Gastrocnemius medialis (tissue), 4 donors: ENCODE data around the gene GNB1. TPM values are rescaled to one million over a fixed set of nuclear protein-coding genes. Genes with fewer than 3 reads are reported as not detected.

Experiments used
- ATAC-seq, 2 donors: fragments of 150-250 bp; one replicate each; pipeline ENCODE4 v1.9.1; 2016
- DNase-seq, 2 donors: peaks; one replicate each; pipeline ENCODE4 v3.0.0-alpha.2; 2019
- H3K27ac ChIP-seq, 4 donors: fragments of 200-600 bp; sonication (generic); 1 replicate in 1 of 4; 2 replicates in 3 of 4; pipeline ENCODE4 v1.5.1; 2016 to 2018; ENCODE audit warnings: mild to moderate bottlenecking in 2 of 4, moderate library complexity in 1 of 4
- H3K27me3 ChIP-seq, 3 donors: fragments of 200-600 bp; sonication (generic) in 2 of 3; 1 replicate in 1 of 3; 2 replicates in 2 of 3; pipeline versions ENCODE4 v1.5.1 to v1.6.0; 2016 to 2019; ENCODE audit warnings: mild to moderate bottlenecking in 1 of 3, moderate library complexity in 1 of 3
- H3K36me3 ChIP-seq, 2 donors: fragments of 200-600 bp; sonication (generic) in 1 of 2; one replicate each; pipeline ENCODE4 v1.5.1; 2017 to 2018
- H3K4me1 ChIP-seq, 2 donors: fragments of 200-600 bp; sonication (generic) in 1 of 2; one replicate each; pipeline ENCODE4 v1.5.1; 2016 to 2017; ENCODE audit warnings: mild to moderate bottlenecking in 2 of 2
- H3K4me3 ChIP-seq, 4 donors: fragments of 200-600 bp; sonication (generic) in 3 of 4; 1 replicate in 1 of 4; 2 replicates in 3 of 4; pipeline ENCODE4 v1.5.1; 2016 to 2019; ENCODE audit warnings: mild to moderate bottlenecking in 2 of 4
- H3K9me3 ChIP-seq, 3 donors: fragments of 200-600 bp; sonication (generic) in 2 of 3; 1 replicate in 1 of 3; 2 replicates in 2 of 3; pipeline ENCODE4 v1.5.1; 2016 to 2019
- POLR2A ChIP-seq, 2 donors: fragments of 450-650 bp; IDR thresholded peaks; one replicate each; pipeline ENCODE4 v1.6.1; 2017; ENCODE audit warnings: antibody characterized with exemption in 2 of 2, mild to moderate bottlenecking in 2 of 2, moderate library complexity in 2 of 2
- in situ Hi-C, 4 donors: fragments of 200-750 bp; cut with MboI; loops; one replicate each; pipeline versions ENCODE4 v1.15.0 to v1.8.0; 2017; ENCODE audit warnings: low sequenced_read_pairs in 4 of 4
- intact Hi-C: fragments of 100-400 bp; cut with DNase I; formaldehyde crosslinking; loops from one replicate; pipeline ENCODE4 v1.15.1; 2023; ENCODE audit warnings: low total_unique reads
- total RNA-seq, 4 donors: library from RNA; depleted of rRNA; stranded (reverse); fragments of >200 nt; gene quantifications; one replicate each; pipeline versions ENCODE4 v1.1.0 to v1.2.3, GENCODE V29; 2016
- TF ChIP-seq, protein P1 (sequence below), 5 experiments: fragments of 450-650 bp in 3 of 5; fragments of 200-600 bp in 2 of 5; sonication (generic) in 2 of 5; IDR thresholded peaks in 4 of 5; conservative IDR thresholded peaks in 1 of 5; 1 replicate in 4 of 5; 2 replicates in 1 of 5; pipeline ENCODE4 v1.5.1; 2016 to 2019; ENCODE audit warnings: antibody characterized with exemption in 5 of 5, mild to moderate bottlenecking in 3 of 5, moderate library complexity in 3 of 5

The GNB1 gene
- total RNA-seq, 4 donors from 2014 or later, result 29.9 to 44.1 (median 37.2) TPM

DNA sequence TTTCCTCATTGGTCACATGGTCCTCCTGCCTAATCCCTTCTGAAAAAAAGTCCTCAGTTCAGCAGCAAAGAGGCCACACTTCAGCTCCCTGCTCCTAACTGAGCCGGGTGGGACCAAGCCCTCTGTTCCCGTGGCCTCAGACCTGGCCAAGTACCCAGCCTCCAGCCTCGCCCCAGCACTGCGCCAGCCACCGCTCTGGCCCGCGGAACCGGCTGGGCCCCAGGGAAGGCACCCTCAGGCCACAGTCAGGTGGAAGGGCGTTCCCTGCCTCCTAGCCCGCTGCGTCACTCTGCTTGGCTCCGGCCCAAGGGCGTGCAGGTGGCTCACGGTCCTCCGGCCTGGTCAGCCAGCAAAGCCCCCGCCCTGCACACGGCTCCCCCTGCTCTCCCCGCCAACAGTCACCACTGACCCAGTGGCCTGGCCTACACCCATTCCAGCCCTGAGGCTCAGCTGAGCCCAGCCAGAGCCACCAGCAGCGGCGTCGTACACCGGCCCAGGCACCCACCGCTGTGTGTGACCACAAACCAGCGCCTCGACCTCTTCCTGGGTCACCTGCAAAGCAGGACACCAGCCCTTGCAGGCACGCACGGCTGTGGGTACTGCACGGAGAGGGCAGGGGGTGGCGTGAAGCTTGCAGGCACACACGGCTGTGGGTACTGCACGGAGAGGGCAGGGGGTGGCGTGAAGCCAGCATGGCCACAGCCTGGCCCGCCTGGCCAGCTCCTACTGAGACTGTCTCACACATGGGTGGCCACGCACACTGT, 132.0 kb downstream of the GNB1 start:
- H3K36me3 ChIP-seq, result peaks cover 0 to 74% of the 10 kb centered on the region in 2 donors
- no peaks in the 10 kb centered on the region for H3K27me3 ChIP-seq
- H3K4me3 ChIP-seq, result peak overlapping the region in 1 of 4 donors; percentile 4
- TF ChIP-seq POLR2A (IDR thresholded peaks at IDR 0.05), result no peak
- TF ChIP-seq, protein P1, sequence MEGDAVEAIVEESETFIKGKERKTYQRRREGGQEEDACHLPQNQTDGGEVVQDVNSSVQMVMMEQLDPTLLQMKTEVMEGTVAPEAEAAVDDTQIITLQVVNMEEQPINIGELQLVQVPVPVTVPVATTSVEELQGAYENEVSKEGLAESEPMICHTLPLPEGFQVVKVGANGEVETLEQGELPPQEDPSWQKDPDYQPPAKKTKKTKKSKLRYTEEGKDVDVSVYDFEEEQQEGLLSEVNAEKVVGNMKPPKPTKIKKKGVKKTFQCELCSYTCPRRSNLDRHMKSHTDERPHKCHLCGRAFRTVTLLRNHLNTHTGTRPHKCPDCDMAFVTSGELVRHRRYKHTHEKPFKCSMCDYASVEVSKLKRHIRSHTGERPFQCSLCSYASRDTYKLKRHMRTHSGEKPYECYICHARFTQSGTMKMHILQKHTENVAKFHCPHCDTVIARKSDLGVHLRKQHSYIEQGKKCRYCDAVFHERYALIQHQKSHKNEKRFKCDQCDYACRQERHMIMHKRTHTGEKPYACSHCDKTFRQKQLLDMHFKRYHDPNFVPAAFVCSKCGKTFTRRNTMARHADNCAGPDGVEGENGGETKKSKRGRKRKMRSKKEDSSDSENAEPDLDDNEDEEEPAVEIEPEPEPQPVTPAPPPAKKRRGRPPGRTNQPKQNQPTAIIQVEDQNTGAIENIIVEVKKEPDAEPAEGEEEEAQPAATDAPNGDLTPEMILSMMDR (IDR thresholded peaks at IDR 0.05 in 4 of 5, conservative IDR thresholded peaks at IDR 0.05 in 1 of 5), result no peak
- no peaks in the 10 kb centered on the region for H3K9me3 ChIP-seq
- peaks cover 10% of the 10 kb centered on the region in 2 donors for H3K4me1 ChIP-seq
- intact Hi-C loops (no loop called here), in situ Hi-C loops (loop anchor here in 1 of 4 donors (25.0 kb wide), 1 partner anchor 128 kb away; the partner anchor contains the start of gene GNB1)
- peak overlapping the region; percentile 48 to 71 (median 70) for H3K27ac ChIP-seq
- ATAC-seq (peak; percentile 48 to 61), DNase-seq (peak in 1 of 2 donors; percentile 73)

DNA sequence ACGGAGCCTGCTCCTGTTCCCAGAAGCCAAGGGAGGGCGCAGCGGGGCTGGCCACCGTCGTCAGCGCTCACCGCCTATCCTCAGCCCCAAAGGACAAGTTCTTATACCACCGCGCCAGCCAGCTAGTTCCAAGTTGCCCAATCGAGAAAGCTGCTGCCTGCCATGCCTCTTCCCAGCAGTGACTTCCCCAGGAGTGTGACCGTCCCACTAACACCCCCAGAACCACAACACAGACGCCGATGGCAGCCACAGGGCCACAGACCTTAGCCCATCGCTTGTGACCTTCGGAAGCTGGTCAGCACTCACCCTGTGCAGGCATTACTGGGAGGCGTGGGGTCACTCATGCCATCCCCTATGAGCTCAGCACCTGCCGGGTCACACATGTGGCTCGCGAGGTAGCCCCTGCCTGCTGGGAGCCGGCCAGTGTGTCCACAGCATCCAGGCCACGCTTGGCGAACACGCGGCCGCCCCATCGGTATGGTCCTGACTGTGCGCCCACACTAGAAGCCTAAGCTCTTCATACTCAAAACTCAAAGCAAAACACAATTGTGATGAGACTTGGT, 132.7 kb downstream of the GNB1 start:
- peak in 1 of 2 donors; percentile 59 for DNase-seq
- in situ Hi-C loops, result loop anchor here in 1 of 4 donors (25.0 kb wide), 1 partner anchor 129 kb away; the partner anchor contains the start of gene GNB1

DNA sequence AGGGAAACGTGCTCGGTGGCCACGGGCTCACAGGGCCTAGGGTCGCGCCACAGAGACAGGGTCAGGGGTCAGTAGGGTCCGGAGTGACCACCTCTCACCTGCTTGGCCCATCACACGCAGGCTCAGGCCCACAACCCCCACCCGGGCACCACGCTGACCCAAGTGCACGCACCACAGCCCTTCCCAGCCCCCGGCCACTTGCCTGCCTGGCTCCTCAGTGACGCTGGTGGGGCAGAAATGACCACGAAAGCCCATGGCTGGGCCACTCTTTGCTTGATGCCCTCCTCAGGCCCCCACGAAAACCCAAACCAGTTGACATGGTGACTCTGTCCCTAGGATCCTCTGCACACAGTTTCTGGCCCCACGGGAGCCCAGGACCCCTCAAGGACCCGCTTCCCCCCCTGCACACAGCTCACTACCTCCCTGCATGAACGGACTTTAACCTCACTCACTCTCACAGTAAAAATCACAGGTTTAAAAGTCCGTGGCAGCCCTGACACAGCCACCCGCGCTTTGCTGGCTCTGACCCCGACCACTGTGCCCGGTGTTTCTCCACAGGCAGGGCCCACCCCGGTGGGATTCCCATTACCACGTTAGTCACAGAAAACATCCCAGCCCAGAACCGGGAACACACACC, 133.3 kb downstream of the GNB1 start:
- in situ Hi-C loops, result loop anchor here in 1 of 4 donors (25.0 kb wide), 1 partner anchor 130 kb away; the partner anchor contains the start of gene GNB1
- no peaks in the 10 kb centered on the region for H3K27me3 ChIP-seq
- peak overlapping the region; percentile 48 to 71 (median 70) for H3K27ac ChIP-seq
- DNase-seq (no peak), ATAC-seq (no peak)
- H3K9me3 ChIP-seq, result no peaks in the 10 kb centered on the region
- intact Hi-C loops, result no loop called here
- no peak overlapping the region for H3K4me3 ChIP-seq
- TF ChIP-seq, protein P1 (IDR thresholded peaks at IDR 0.05 in 4 of 5, conservative IDR thresholded peaks at IDR 0.05 in 1 of 5), result no peak
- TF ChIP-seq POLR2A (IDR thresholded peaks at IDR 0.05), result no peak
- H3K4me1 ChIP-seq, result peaks cover 10% of the 10 kb centered on the region in 2 donors
- peaks cover 0 to 75% of the 10 kb centered on the region in 2 donors for H3K36me3 ChIP-seq

More for the DNA sequence above, 132.7 kb downstream of the GNB1 start:
- Histone ChIP-seq H3K9me3 (no peaks in the 10 kb centered on the region), H3K36me3 (peaks cover 0 to 75% of the 10 kb centered on the region in 2 donors), H3K4me1 (peaks cover 10% of the 10 kb centered on the region in 2 donors), H3K4me3 (peak overlapping the region in 1 of 4 donors; percentile 4), H3K27ac (peak overlapping the region; percentile 48 to 71 (median 70)), H3K27me3 (no peaks in the 10 kb centered on the region)
- intact Hi-C loops, result no loop called here
- TF ChIP-seq, protein P1 (IDR thresholded peaks at IDR 0.05 in 4 of 5, conservative IDR thresholded peaks at IDR 0.05 in 1 of 5), result no peak
- TF ChIP-seq POLR2A (IDR thresholded peaks at IDR 0.05), result no peak
- ATAC-seq, result peak in 1 of 2 donors; percentile 32

DNA sequence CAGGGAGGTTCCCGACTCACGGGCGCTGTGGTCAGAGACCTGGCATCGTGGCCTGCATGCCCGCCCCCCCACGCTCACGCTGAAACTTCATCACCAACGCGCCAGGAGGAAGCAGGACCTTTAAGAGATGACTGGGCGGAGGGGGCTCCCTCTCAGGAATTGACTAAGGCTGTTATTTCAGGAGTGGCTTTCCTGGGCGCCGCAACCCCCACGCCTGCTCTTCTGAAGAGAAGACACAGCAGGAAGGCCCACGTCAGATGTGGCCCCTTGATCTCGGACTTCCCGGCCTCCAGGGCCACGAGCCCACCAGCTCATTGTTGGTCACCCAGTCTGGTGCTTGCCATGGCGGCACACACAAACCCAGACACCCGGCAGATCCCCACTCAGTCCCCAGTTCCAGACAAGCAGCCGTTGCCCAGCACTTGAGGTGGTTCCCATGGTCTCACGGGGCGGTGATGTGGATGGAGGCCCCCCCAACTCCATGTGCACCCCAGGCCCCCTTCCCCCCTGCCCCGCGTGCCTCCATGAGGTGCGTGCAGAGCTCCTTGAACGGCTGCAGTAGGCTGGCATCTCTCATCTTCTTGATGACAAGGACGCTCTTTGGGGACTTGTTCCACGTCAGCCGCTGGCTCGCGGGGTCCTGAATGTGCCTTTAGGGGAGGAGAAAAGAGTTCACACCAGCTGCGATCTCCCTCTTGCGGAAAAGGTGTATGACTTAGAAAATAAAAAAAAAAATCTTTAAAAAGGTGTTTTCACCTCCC, 134.0 kb downstream of the GNB1 start:
- in situ Hi-C loops, result loop anchor here in 1 of 4 donors (25.0 kb wide), 1 partner anchor 130 kb away; the partner anchor contains the start of gene GNB1
- DNase-seq, result no peak

More for the DNA sequence above, 134.0 kb downstream of the GNB1 start:
- ATAC-seq, result no peak
- Histone ChIP-seq H3K4me1 (peaks cover 10% of the 10 kb centered on the region in 2 donors), H3K36me3 (peaks cover 0 to 73% of the 10 kb centered on the region in 2 donors), H3K27ac (no peak overlapping the region), H3K9me3 (no peaks in the 10 kb centered on the region), H3K27me3 (no peaks in the 10 kb centered on the region), H3K4me3 (no peak overlapping the region)
- intact Hi-C loops, result no loop called here
- TF ChIP-seq, protein P1 (IDR thresholded peaks at IDR 0.05 in 4 of 5, conservative IDR thresholded peaks at IDR 0.05 in 1 of 5), result no peak
- TF ChIP-seq POLR2A (IDR thresholded peaks at IDR 0.05), result no peak
